Uterine smooth muscle cell (primary cell): Measurements from ENCODE around the gene WDR45B. TPM values are rescaled to one million over a fixed set of nuclear protein-coding genes. Genes with fewer than 3 reads are reported as not detected.

Source experiments
- total RNA-seq: library from RNA; depleted of rRNA; stranded (reverse); fragments of >200 nt; gene quantifications from 2 replicates; pipeline ENCODE4 v1.2.3, GENCODE V29; 2014

The WDR45B gene
- total RNA-seq = 54.2 and 77.8 TPM in 2 replicates

DNA sequence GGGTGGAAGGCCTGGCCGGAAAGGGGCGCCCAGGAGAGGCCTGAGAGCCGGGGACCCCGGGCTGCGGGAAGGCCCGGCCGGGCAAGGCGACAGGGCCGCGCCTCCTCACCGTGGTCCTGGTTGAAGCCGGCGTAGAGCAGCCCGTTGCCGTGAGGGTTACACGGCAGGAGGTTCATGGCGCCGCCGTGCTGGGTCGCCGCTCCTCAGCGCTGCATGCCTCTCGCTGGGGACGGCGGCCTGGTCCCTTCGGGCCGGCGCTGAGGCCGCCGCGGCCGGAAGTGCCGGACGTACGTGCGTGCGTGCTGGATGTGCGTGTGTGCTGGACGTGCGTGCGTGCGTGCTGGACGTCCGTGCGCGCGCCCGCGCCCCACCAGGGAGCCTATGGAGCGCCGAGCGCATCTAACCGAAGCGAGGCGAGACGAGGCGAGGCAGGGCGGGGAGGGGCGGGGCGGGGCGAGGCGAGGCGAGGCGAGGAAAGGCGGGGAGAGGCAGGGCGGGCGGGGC, at the start of gene WDR45B:
Gene WDR45B (minus strand): TSS at position 280 of the 504 bp plus-strand sequence. CDS start 104 bp downstream, at position 176.

Other genes with a start within 250 kb of the WDR45B start
- gene HEXD, start 230.1 kb downstream of the WDR45B start, total RNA-seq = 11.0 and 13.5 TPM in 2 replicates
- gene OGFOD3, start 229.9 kb downstream of the WDR45B start, total RNA-seq = 32.5 and 42.4 TPM in 2 replicates
- 39.6 and 63.5 TPM in 2 replicates for gene CYBC1, start 197.7 kb downstream of the WDR45B start, total RNA-seq
- gene NARF, start 189.7 kb downstream of the WDR45B start, total RNA-seq = 26.0 and 32.4 TPM in 2 replicates
- 28.6 and 29.1 TPM in 2 replicates for gene FOXK2, start 128.7 kb downstream of the WDR45B start, total RNA-seq
- gene RAB40B, start 50.3 kb upstream of the WDR45B start, total RNA-seq = 2.8 and 4.6 TPM in 2 replicates
- 21.4 and 35.5 TPM in 2 replicates for gene FN3KRP, start 68.3 kb upstream of the WDR45B start, total RNA-seq
- gene FN3K, start 87.2 kb upstream of the WDR45B start, total RNA-seq = 5.0 and 16.1 TPM in 2 replicates
- gene TBCD, start 103.6 kb upstream of the WDR45B start, total RNA-seq = 45.4 and 46.2 TPM in 2 replicates
- gene ZNF750, start 191.6 kb upstream of the WDR45B start, total RNA-seq = not detected in 2 replicates